Spleen (tissue), 11 donors: ENCODE data around the gene AKNA. TPM values are rescaled to one million over a fixed set of nuclear protein-coding genes. Genes with fewer than 3 reads are reported as not detected.

Experiments used
- DNase-seq: peaks from one replicate; pipeline ENCODE4 v3.0.0-alpha.2; 2020
- H3K27ac ChIP-seq, 8 donors: fragments of 200-600 bp; sonication (generic) in 7 of 8; 1 replicate in 4 of 8; 2 replicates in 4 of 8; pipeline versions ENCODE4 v1.5.0 to v1.8.0; 2016 to 2021; ENCODE audit warnings: inconsistent platforms in 4 of 8, mild to moderate bottlenecking in 4 of 8, moderate library complexity in 1 of 8
- H3K27me3 ChIP-seq, 7 donors: fragments of 200-600 bp; sonication (generic) in 6 of 7; replicated peaks in 1 of 7; 1 replicate in 4 of 7; 2 replicates in 3 of 7; pipeline versions ENCODE4 v1.5.0 to v1.8.0; 2016 to 2021; ENCODE audit warnings: inconsistent platforms in 3 of 7, mild to moderate bottlenecking in 1 of 7
- H3K36me3 ChIP-seq, 6 donors: fragments of 200-600 bp; sonication (generic) in 5 of 6; 1 replicate in 4 of 6; 2 replicates in 2 of 6; pipeline versions ENCODE4 v1.5.0 to v1.8.0; 2016 to 2021; ENCODE audit warnings: inconsistent platforms in 2 of 6
- H3K4me1 ChIP-seq, 6 donors: fragments of 200-600 bp; sonication (generic) in 5 of 6; 1 replicate in 3 of 6; 2 replicates in 3 of 6; pipeline versions ENCODE4 v1.5.0 to v1.8.0; 2016 to 2021; ENCODE audit warnings: inconsistent platforms in 3 of 6
- H3K4me3 ChIP-seq, 8 donors: fragments of 200-600 bp; sonication (generic) in 7 of 8; 1 replicate in 4 of 8; 2 replicates in 4 of 8; pipeline versions ENCODE4 v1.5.0 to v1.8.0; 2016 to 2021; ENCODE audit warnings: inconsistent platforms in 4 of 8, mild to moderate bottlenecking in 4 of 8, moderate library complexity in 2 of 8
- H3K9me3 ChIP-seq, 8 donors: fragments of 200-600 bp; sonication (generic) in 7 of 8; 1 replicate in 4 of 8; 2 replicates in 4 of 8; pipeline versions ENCODE4 v1.5.0 to v1.8.0; 2016 to 2021; ENCODE audit warnings: inconsistent platforms in 4 of 8
- CTCF ChIP-seq, 11 experiments: fragments of 200-600 bp in 7 of 11; fragments of 450-650 bp in 4 of 11; sonication (generic) in 4 of 11; IDR thresholded peaks in 8 of 11; conservative IDR thresholded peaks in 3 of 11; 1 replicate in 7 of 11; 2 replicates in 4 of 11; pipeline versions ENCODE4 v1.4.0 to v1.8.0; 2016 to 2021; ENCODE audit warnings: antibody characterized with exemption in 11 of 11, inconsistent platforms in 4 of 11, mild to moderate bottlenecking in 1 of 11
- POLR2A ChIP-seq, 3 donors: fragments of 450-650 bp; IDR thresholded peaks; one replicate each; pipeline ENCODE4 v1.5.1; 2017; ENCODE audit warnings: antibody characterized with exemption in 3 of 3, mild to moderate bottlenecking in 1 of 3
- POLR2AphosphoS5 ChIP-seq, 3 donors: sonication (generic); formaldehyde crosslinking; IDR thresholded peaks; one replicate each; pipeline ENCODE4 v1.5.1; 2017; ENCODE audit warnings: antibody characterized with exemption in 3 of 3
- WGBS, 5 donors: extraction: QIAGEN DNeasy Blood & Tissue Kit in 3 of 5; methylation state at CpG; one replicate each; pipeline versions ENCODE4 v1.1.5 to v1.1.7; 2013 to 2018; 5-methylcytosine and 5-hydroxymethylcytosine counted together
- intact Hi-C: fragments of 100-400 bp; cut with DNase I; formaldehyde crosslinking; loops from one replicate; pipeline ENCODE4 v1.15.0; 2023; ENCODE audit warnings: low total_unique reads
- polyA plus RNA-seq, 3 donors: library from polyadenylated mRNA; stranded (reverse); fragments of 200-250 nt; gene quantifications; one replicate each; pipeline ENCODE4 v1.2.1, GENCODE V29; 2013
- total RNA-seq, 7 donors: library from RNA; depleted of rRNA in 3 of 7; stranded (reverse); fragments of >200 nt in 3 of 7; fragmentation: NEBNext Ultra II Directional in 4 of 7; extraction: Animal tissue kit (Norgen Biotek cat#: 25700) in 4 of 7; gene quantifications; one replicate each; pipeline versions ENCODE4 v1.1.0 to v1.2.1, GENCODE V29; 2016 to 2021
- donor health status: healthy with polysubstance abuse.
- donor health status: DM: no; HTN: no; CAD: no; lungs with moderate emphysema.
- donor health status: DM: no; HTN: no; CAD: no.
- donor health status: Bipolar disorder and iron deficiency.
- donor health status: healthy.
- donor health status: DM: no; HTN: no; CAD: no.
- donor health status: DM: yes; HTN: yes; CAD: no.

The AKNA gene
- total and polyA plus RNA-seq, 10 donors = 92.9 to 324 (median 216) TPM

DNA sequence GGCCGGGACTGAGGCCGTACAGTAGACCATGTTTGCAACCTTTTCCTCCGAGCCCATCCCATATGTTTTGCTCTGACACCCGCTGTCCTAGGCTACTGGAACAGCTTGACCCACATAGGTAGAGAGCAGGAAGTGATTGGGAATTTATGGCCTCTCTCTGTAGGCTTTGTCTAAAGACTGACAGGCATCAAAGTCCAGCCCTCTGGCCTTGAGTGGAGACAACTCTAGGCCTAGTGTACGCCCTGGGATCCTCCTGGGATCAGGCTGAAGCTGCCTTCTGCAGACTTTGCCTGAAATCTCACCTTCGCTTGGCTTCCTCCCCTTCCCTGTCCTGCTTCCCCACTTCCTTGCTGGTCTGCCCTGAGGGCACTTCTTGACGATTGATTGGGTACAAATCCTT lies 13.6 kb upstream of the AKNA start:
- H3K27me3 ChIP-seq = no peaks in the 10 kb centered on the region
- intact Hi-C loops = no loop called here
- peaks cover 0 to 33% (median 2%) of the 10 kb centered on the region in 6 donors for H3K36me3 ChIP-seq
- 79 to 94% (median 82%) methylated on average over 7 of the region's 7 CpGs for WGBS, 5 donors
- no peak overlapping the region for H3K4me3 ChIP-seq
- no peak for TF ChIP-seq POLR2A (IDR thresholded peaks at IDR 0.05)
- no peak for TF ChIP-seq CTCF (IDR thresholded peaks at IDR 0.05 in 8 of 11, conservative IDR thresholded peaks at IDR 0.05 in 3 of 11)
- no peak for TF ChIP-seq POLR2AphosphoS5 (IDR thresholded peaks at IDR 0.05)
- no peak for DNase-seq
- peaks cover 12 to 38% (median 26%) of the 10 kb centered on the region in 6 donors for H3K4me1 ChIP-seq
- no peak overlapping the region for H3K27ac ChIP-seq
- no peaks in the 10 kb centered on the region for H3K9me3 ChIP-seq

GRCh38 chr9:114400772-114401171 lies 13.0 kb upstream of the AKNA start:
- intact Hi-C loops = no loop called here
- H3K27ac ChIP-seq = no peak overlapping the region
- 68 to 91% (median 80%) methylated on average over 2 of the region's 2 CpGs for WGBS, 5 donors
- peaks cover 0 to 36% (median 0%) of the 10 kb centered on the region in 6 donors for H3K36me3 ChIP-seq
- H3K4me1 ChIP-seq = peaks cover 16 to 41% (median 30%) of the 10 kb centered on the region in 6 donors
- no peak for DNase-seq
- H3K27me3 ChIP-seq = no peaks in the 10 kb centered on the region
- H3K4me3 ChIP-seq = no peak overlapping the region
- TF ChIP-seq POLR2A (IDR thresholded peaks at IDR 0.05) (no peak), POLR2AphosphoS5 (IDR thresholded peaks at IDR 0.05) (no peak), CTCF (IDR thresholded peaks at IDR 0.05 in 8 of 11, conservative IDR thresholded peaks at IDR 0.05 in 3 of 11) (no peak)
- H3K9me3 ChIP-seq = no peaks in the 10 kb centered on the region

DNA sequence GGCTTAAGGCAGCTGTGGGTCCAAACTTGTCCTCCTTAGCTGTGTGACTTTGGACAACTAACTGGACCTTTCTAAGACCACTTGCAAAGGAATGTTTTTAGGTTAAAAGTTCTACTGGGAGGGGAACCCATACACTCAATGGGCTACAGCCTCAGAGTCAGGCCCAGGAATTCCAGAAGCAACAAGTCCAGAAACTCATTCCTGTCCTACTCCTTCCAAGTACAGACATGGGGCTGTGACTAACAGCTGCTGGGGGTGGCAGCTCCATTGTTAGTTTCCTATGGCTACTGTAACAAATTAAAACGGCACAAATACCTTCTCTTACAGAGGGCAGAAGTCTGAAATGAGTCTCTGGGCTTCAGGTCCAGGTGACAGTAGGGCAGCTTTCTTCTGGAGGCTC lies 12.4 kb upstream of the AKNA start:
- WGBS, 5 donors = 50 to 83% (median 61%) methylated on average over 1 of the region's 1 CpG
- H3K4me1 ChIP-seq = peaks cover 19 to 41% (median 30%) of the 10 kb centered on the region in 6 donors
- no peak for DNase-seq
- H3K4me3 ChIP-seq = no peak overlapping the region
- no peak overlapping the region for H3K27ac ChIP-seq
- TF ChIP-seq POLR2A (IDR thresholded peaks at IDR 0.05) (no peak), CTCF (IDR thresholded peaks at IDR 0.05 in 8 of 11, conservative IDR thresholded peaks at IDR 0.05 in 3 of 11) (no peak), POLR2AphosphoS5 (IDR thresholded peaks at IDR 0.05) (no peak)
- H3K36me3 ChIP-seq = peaks cover 0 to 41% (median 0%) of the 10 kb centered on the region in 6 donors
- H3K27me3 ChIP-seq = no peaks in the 10 kb centered on the region
- no peaks in the 10 kb centered on the region for H3K9me3 ChIP-seq
- intact Hi-C loops = no loop called here

DNA sequence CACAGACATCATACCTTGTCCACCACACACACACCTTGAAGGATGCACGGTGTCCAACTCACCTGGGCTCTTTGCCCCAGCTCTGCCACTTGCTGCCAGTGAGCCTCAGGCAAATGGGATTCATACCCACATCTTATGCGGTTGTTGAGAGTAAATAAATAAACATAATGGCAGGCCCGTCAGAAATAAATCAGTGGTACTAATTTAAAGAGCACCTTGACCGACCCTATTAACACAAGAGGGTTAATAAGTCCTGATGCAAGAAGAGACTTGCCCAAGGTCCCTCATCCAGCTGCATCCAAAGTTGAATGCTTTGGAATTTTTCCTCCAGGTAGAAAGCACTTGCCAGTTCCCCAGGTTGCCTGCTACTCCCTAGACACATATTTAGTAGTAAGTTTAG lies 11.6 kb upstream of the AKNA start:
- 86 to 96% (median 93%) methylated on average over 4 of the region's 4 CpGs for WGBS, 5 donors
- no peak for DNase-seq
- Histone ChIP-seq H3K27me3 (no peaks in the 10 kb centered on the region), H3K4me3 (no peak overlapping the region), H3K36me3 (peaks cover 0 to 42% (median 0%) of the 10 kb centered on the region in 6 donors), H3K4me1 (peaks cover 28 to 49% (median 38%) of the 10 kb centered on the region in 6 donors), H3K27ac (no peak overlapping the region), H3K9me3 (no peaks in the 10 kb centered on the region)
- intact Hi-C loops = loop anchor here (10.0 kb wide), 1 partner anchor 55 kb away; no protein-coding TSS in a partner anchor
- TF ChIP-seq POLR2A (IDR thresholded peaks at IDR 0.05) = no peak
- no peak for TF ChIP-seq CTCF (IDR thresholded peaks at IDR 0.05 in 8 of 11, conservative IDR thresholded peaks at IDR 0.05 in 3 of 11)
- TF ChIP-seq POLR2AphosphoS5 (IDR thresholded peaks at IDR 0.05) = no peak
